Amniotic stem cell (primary cell): ENCODE measurements around the gene CFI.
"Not testable (repeated sequence)": the region's sequence is repeated elsewhere in the genome, so short reads cannot be mapped to it uniquely, and the experiment has no call there.

Experiments used
- DNase-seq: peaks from one replicate; lab custom pipeline; 2025; lab: John Stamatoyannopoulos, UW

Gene CFI

DNA sequence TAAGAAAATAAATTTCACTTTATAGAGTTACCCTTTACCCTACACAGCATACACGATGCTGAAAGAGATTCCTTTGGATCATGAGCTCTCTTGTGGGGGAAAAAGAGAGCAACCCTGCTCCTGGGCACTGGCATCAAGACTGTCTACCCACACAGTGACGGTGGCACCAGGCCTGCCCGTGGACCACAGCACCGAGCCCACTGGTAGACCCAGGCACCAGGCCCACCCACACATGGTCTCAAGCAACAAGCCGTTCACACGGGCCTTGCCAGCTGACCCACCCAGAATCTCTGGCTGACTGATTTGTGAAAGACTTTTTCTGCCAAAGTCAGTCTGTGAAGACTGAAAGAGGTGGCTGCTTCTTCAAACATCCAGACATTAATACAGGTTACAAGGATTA is 6.7 kb downstream of the CFI start:
- no peak for DNase-seq

- DNase-seq, result no peak
Observed at GRCh38 chr4:109787807-109788206, 14.0 kb downstream of the CFI start.

- no peak for DNase-seq
Observed at GRCh38 chr4:109786846-109787245, 15.0 kb downstream of the CFI start.

DNA sequence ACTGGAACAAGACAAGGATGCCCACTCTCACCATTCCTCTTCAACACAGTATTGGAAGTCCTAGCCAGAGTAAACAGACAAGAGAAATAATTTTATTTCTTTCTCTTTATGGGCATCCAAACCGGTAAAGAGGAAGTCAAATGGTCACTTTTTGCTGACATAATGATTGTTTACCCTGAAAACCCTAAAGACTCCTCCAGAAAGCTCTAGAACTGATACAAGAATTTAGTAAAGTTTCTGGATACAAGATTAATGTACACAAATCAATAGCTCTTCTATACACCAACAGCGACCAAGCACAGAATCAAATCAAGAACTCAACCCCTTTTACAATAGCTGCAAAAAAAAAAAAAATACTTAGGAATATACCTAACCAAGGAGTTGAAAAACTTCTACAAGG is 19.7 kb downstream of the CFI start:
- DNase-seq, result not testable (repeated sequence)

GRCh38 chr4:109764789-109765402 is 36.9 kb downstream of the CFI start:
- no peak for DNase-seq

DNA sequence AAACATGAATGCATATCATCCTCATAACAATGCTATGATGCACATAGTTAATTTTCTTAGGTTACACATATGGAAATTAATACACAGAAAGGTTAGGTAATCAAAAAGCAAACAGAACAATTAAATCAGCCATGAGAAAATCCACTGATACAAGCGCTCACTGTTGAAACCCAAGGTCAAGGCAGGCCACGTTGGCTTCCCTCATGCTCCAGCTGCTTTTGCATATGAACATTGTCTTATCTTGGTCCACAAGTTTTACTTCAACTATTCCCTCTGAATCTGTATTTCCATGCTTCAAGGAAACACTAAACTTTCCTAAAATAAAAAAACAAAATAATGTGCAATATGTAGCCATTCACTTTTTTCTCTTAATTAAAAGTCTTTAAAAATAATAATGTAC is 37.4 kb downstream of the CFI start:
- DNase-seq, result no peak

GRCh38 chr4:109760682-109761081 is 41.1 kb downstream of the CFI start:
- no peak for DNase-seq

DNA sequence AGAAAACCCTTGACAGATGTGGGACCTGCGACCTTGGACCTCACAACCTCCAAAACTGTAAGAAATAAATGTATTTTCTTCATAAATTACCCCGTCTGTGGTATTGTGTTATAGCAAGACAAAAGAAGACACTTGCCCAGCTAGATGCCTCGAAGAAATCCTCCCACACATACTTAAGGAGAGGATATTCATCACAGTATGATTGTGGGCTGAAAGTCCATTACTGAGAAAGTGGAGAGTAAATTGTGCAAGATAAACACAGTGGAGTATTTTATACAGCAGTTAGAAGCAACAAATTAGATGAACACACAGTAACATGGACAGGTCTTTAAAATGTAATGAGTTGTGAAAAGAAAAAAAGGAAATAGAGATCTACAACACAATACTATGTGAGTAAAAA is 46.1 kb downstream of the CFI start:
- DNase-seq, result no peak

DNA sequence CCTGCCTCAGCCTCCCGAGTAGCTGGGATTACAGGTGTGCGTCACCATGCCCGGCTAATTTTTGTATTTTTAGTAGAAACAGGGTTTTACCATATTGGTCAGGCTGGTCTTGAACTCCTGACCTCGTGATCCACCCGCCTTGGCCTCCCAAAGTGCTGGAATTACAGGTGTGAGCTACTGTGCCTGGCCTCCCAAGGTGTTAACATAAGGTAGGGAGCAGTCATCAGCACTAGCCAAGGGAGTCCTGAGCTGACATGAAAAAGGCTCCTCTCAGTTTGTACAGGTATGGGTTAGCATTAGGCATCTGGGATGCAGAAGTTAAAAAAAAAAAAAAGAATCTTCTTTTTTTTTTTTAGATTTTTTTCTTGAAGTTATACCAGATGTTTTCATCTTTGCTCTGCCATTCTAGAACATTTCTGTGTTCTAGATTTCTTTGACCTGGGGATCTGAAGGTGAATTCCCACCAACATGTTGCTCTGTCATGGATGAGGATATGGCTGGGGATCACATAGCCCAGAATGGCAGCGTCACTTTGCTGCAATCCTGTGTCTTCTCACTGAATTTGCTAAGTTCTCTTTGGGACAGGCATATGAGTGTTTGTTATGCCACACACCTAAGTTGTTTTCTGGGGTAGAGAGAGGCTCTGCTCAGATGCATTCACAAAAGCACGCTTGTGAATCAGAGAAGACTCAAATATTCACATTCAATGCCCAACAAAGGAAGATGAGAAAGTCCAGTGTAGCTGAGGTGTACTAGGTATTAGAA is 47.5 kb downstream of the CFI start:
- DNase-seq, result no peak

- DNase-seq, result no peak
Observed at GRCh38 chr4:109752525-109752924, 49.3 kb downstream of the CFI start.

- no peak for DNase-seq
Observed at GRCh38 chr4:109751852-109752251, 49.9 kb downstream of the CFI start.

GRCh38 chr4:109750652-109751244 is 51.1 kb downstream of the CFI start:
- DNase-seq, result no peak

DNA sequence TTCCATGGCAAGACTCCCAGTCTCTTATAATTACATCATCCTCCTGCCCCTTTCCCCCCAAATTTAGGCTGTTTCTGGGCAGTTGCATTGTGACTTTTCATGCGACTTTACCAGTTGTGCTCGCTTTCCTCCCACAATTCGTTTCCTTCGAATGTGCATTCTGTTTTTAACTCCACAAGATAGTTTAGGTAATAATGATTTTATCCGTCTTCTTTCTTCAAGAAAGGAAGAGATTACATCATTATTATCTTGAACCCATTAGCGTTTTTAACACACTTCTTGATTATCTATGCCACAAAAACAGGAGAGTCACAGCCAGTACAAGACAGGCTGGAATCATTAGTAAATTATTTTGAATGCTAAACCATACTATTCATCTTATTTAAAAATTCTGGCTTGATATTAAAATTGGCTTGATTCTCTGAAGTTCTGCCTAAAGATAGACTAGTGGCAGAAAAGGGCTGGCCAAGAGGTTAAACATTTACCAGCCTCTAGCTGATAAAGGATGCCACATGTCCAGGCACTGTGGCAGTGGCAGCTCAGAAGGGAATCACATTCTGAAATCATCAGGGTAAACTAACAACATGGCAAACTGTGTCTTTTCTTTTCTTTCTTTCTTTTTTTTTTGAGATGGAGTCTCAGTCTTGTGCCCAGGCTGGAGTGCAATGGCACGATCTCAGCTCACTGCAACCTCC is 52.3 kb downstream of the CFI start:
- no peak for DNase-seq

DNA sequence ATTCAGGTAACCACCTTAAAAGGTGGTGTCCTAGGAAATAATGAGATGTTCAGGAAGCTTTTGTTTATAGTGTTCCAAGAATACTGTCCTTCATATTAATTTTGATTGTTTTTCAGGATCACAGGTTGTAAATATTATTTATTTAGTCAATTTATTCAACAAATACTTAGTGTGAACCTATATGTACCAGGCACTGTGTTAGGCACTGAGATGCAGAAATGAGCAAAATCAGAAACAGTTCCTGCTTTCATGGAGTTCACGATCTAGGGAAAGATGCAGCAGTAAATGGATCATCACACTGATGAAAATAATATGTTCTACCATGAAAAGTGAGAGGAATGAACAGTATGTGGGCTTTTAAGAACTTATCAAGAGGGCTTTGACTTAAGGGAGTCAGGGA is 53.7 kb downstream of the CFI start:
- DNase-seq, result no peak

DNA sequence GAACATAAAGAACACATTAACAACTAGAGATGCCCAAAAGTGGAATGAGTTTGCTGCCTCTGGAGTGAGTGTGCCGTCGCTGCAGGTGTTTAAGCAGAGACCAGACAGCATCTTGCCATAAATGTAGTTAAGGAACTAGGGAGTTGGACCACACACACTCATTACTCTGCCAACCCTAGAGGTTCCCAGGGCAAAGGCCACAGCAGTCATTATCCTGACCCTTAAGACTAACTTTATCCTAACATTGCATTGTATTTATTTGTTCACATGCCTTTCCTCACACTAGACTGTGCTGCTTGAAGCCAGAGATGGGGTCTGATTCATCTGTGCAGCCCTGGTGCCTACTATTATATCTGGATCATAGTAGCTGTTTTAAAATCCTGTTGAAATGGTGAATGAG is 55.1 kb downstream of the CFI start:
- DNase-seq, result no peak

DNA sequence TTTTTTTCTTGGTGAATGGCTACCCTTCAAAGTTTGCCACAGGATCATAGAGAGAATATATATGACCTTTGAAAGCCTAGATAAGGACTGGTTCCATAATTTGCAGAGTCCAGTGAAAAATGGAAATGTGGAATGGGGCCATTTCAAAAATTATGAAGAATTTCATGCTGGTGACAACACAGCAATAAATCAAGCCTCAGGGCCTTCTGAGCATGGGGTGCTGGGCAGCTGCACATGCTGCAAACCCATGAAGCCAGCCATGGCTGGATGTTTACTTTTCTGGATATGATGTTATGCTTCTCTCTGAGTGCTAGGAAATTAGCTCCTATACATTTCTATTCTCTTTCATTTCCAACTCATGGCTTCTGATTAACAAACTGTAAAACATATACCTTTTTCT is 56.0 kb downstream of the CFI start:
- DNase-seq, result no peak

DNA sequence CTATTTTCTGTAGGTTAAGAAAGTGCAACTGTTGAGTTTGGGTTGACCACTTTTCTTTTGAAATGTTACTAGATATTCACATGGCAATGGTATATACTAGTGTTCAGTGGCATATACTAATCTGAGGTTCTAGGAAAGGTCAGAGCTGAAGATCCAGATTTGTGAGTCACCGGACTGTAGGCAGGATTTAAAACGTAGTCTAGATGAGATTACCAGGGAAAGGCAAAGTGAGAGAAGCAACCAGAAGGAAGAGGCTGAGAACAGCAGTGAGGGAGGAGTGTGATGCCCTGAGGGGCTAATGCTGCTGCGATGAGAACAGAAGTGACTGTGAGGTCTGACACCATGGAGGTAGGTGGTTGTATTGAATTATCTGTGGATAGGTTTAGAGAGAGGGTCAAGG is 62.3 kb downstream of the CFI start:
- DNase-seq, result no peak

GRCh38 chr4:109738104-109738872 is 63.5 kb downstream of the CFI start:
- no peak for DNase-seq

GRCh38 chr4:109735566-109736365 is 66.0 kb downstream of the CFI start:
- DNase-seq, result no peak

DNA sequence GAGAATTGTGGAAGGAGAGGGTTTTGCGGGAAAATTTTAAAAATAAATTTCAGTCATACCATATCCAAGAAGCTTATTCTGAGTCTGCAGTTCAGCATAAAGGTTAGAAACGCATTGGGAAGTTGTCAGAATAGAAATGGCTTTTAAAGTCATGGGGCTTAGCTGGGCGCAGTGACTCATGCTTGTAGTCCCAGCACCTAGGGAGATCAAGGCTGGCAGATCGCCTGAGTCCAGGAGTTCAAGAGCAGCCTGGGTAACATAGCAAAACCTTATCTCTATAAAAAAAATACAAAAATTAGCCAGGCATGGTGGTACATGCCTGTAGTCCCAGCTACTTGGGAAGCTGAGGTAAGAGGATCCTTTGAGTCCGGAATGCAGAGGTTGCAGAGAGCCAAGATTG is 68.1 kb downstream of the CFI start:
- no peak for DNase-seq
